Right lobe of liver (tissue), 6 donors: ENCODE results near the gene C19orf53. TPM values are rescaled to one million over a fixed set of nuclear protein-coding genes. Genes with fewer than 3 reads are reported as not detected.

Source experiments
- ATAC-seq, 4 donors: fragments of 200-7000 bp; cut with Tn5 transposase; one replicate each; pipeline ENCODE4 v1.9.1; 2020; ENCODE audit warnings: mild to moderate bottlenecking in 4 of 4, moderate library complexity in 4 of 4
- DNase-seq, 3 donors: peaks; one replicate each; pipeline ENCODE4 v3.0.0-alpha.2; 2020
- H3K27ac ChIP-seq, 3 donors: fragments of 200-600 bp; one replicate each; pipeline ENCODE4 v1.8.0; 2022
- H3K27me3 ChIP-seq, 2 donors: fragments of 200-600 bp; one replicate each; pipeline ENCODE4 v1.8.0; 2022
- H3K36me3 ChIP-seq, 4 donors: fragments of 200-600 bp; sonication (generic) in 1 of 4; one replicate each; pipeline versions ENCODE4 v1.5.1 to v1.8.0; 2017 to 2022; ENCODE audit warnings: control low read depth in 1 of 4
- H3K4me1 ChIP-seq, 4 donors: fragments of 200-600 bp; sonication (generic) in 1 of 4; one replicate each; pipeline versions ENCODE4 v1.5.1 to v1.8.0; 2017 to 2022; ENCODE audit warnings: control low read depth in 1 of 4
- H3K4me3 ChIP-seq, 3 donors: fragments of 200-600 bp; one replicate each; pipeline ENCODE4 v1.8.0; 2022
- H3K9me3 ChIP-seq, 4 donors: fragments of 200-600 bp; sonication (generic) in 1 of 4; one replicate each; pipeline versions ENCODE4 v1.5.1 to v1.8.0; 2017 to 2022; ENCODE audit warnings: control low read depth in 1 of 4
- POLR2A ChIP-seq: fragments of 450-650 bp; IDR thresholded peaks from one replicate; pipeline ENCODE4 v1.6.1; 2017; ENCODE audit warnings: antibody characterized with exemption, mild to moderate bottlenecking
- WGBS: methylation state at CpG from one replicate; pipeline ENCODE4 v1.1.6; 2018; ENCODE audit warnings: low coverage, low lambda C conversion rate; ENCODE audit not compliant: insufficient coverage; ENCODE audit errors: missing lambda C conversion rate; 5-methylcytosine and 5-hydroxymethylcytosine counted together
- intact Hi-C, 2 donors: fragments of 100-400 bp; cut with DNase I; formaldehyde crosslinking; loops; one replicate each; pipeline versions ENCODE4 v1.11.2 to v1.14.1; 2022
- total RNA-seq, 6 experiments: library from RNA; depleted of rRNA in 2 of 6; stranded (reverse); fragments of >200 nt in 2 of 6; fragmentation: NEBNext Ultra II Directional in 3 of 6; extraction: Animal tissue kit (Norgen Biotek cat#: 25700) in 3 of 6; gene quantifications; one replicate each; pipeline versions ENCODE4 v1.1.0 to v1.2.4, GENCODE V29; 2016 to 2023
- TF ChIP-seq, protein P1 (sequence below), 4 donors: fragments of 200-600 bp in 3 of 4; fragments of 450-650 bp in 1 of 4; IDR thresholded peaks; one replicate each; pipeline versions ENCODE4 v1.5.1 to v1.8.0; 2016 to 2022; ENCODE audit warnings: antibody characterized with exemption in 4 of 4, mild to moderate bottlenecking in 2 of 4
- donor health status: DM: no; HTN: yes; CAD: no.
- donor health status: DM: no; HTN: no; CAD: no.
- donor health status: DM: no; HTN: no; CAD: no.
- donor health status: DM: no; HTN: yes; CAD: no.
- donor health status: DM: no; HTN: yes; CAD: no.

The C19orf53 gene
- total RNA-seq, 6 experiments from 2014 or later = 30.6 to 227 (median 32.8) TPM

DNA sequence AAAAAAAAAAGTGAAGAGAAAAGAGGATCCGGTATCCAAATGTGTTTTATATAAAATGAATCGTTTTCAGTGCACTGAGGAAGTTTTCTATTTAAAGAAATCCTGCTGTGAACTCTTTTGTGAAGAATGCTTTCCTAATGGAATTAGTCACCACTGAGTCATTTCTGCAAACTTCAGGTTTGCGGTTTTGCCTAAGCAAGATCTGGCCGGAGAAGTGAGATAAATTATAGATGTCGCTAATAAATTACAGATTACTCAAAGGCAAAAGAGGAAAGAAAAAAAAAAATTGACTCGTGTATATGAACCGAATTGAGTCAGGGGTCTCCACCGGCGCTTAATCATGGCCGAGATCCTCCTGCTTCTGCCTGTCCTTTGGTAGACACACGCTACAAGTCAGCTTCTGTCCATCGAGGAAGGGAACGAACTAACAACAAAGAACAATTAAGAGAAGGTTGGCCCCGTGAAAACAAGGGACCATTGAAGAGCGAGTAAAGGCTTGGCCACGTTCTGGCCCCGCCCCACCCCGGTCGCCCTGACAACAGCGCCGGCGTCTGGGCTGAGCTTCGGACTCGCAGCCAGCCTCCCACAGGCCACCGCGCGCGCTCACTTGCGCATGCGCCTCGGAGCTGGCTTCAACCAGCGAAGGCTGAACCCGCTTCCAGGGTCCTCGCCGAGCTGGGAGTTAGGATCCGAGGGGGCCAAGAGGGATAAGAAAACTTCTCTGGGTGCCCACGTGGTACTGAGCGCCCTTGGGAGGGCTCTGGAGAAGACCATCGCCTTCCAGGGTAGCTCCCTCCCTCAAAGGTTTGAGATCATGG lies 42.9 kb upstream of the C19orf53 start:
- TF ChIP-seq POLR2A = no peak
- TF ChIP-seq, protein P1, sequence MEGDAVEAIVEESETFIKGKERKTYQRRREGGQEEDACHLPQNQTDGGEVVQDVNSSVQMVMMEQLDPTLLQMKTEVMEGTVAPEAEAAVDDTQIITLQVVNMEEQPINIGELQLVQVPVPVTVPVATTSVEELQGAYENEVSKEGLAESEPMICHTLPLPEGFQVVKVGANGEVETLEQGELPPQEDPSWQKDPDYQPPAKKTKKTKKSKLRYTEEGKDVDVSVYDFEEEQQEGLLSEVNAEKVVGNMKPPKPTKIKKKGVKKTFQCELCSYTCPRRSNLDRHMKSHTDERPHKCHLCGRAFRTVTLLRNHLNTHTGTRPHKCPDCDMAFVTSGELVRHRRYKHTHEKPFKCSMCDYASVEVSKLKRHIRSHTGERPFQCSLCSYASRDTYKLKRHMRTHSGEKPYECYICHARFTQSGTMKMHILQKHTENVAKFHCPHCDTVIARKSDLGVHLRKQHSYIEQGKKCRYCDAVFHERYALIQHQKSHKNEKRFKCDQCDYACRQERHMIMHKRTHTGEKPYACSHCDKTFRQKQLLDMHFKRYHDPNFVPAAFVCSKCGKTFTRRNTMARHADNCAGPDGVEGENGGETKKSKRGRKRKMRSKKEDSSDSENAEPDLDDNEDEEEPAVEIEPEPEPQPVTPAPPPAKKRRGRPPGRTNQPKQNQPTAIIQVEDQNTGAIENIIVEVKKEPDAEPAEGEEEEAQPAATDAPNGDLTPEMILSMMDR (IDR thresholded peaks at IDR 0.05) = no peak
- 2% methylated on average over 25 of the region's 39 CpGs for WGBS
- H3K27ac ChIP-seq = peak overlapping the region; percentile 42 to 69 (median 67)
- peaks cover 0 to 6% (median 3%) of the 10 kb centered on the region in 4 donors for H3K4me1 ChIP-seq
- H3K27me3 ChIP-seq = no peaks in the 10 kb centered on the region
- no peaks in the 10 kb centered on the region for H3K36me3 ChIP-seq
- no peaks in the 10 kb centered on the region for H3K9me3 ChIP-seq
- intact Hi-C loops = no loop called here
- ATAC-seq (peak; percentile 100), DNase-seq (peak; percentile 96 to 97 (median 97))
- H3K4me3 ChIP-seq = peak overlapping the region; percentile 36 to 58 (median 57)

GRCh38 chr19:13732337-13732736 lies 41.9 kb upstream of the C19orf53 start:
- peak overlapping the region in 1 of 3 donors; percentile 57 for H3K4me3 ChIP-seq
- DNase-seq (no peak), ATAC-seq (no peak)
- H3K36me3 ChIP-seq = no peaks in the 10 kb centered on the region
- peaks cover 0 to 6% (median 3%) of the 10 kb centered on the region in 4 donors for H3K4me1 ChIP-seq
- H3K27me3 ChIP-seq = no peaks in the 10 kb centered on the region
- intact Hi-C loops = no loop called here
- 89% methylated on average over 6 of the region's 8 CpGs for WGBS
- no peaks in the 10 kb centered on the region for H3K9me3 ChIP-seq
- TF ChIP-seq, protein P1 (IDR thresholded peaks at IDR 0.05) = no peak
- TF ChIP-seq POLR2A = no peak
- no peak overlapping the region for H3K27ac ChIP-seq

DNA sequence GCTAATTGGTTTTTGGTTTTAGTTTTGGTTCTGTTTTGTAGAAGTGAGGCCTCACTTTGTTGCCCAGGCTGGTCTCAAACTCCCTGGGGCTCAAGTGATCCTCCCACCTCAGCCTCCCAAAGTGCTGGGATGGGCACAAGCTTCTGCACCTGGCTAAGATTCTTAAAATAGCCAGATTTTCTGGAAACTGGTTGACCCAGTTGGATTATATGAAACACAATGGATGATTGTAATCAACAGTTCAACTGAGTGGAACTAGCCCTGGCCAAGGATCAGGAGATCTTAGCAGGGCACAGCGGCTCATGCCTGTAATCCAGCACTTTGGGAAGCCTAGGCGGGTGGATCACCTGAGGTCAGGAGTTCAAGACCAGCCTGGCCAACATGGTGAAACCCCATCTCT lies 39.5 kb upstream of the C19orf53 start:
- no peaks in the 10 kb centered on the region for H3K36me3 ChIP-seq
- no peak for ATAC-seq
- H3K27ac ChIP-seq = no peak overlapping the region
- WGBS = 100% methylated on average over 1 of the region's 2 CpGs
- H3K4me1 ChIP-seq = peaks cover 0 to 6% (median 3%) of the 10 kb centered on the region in 4 donors
- H3K9me3 ChIP-seq = no peaks in the 10 kb centered on the region
- no peak for DNase-seq
- intact Hi-C loops = no loop called here
- TF ChIP-seq, protein P1 (IDR thresholded peaks at IDR 0.05) = no peak
- no peak for TF ChIP-seq POLR2A
- H3K4me3 ChIP-seq = no peak overlapping the region
- H3K27me3 ChIP-seq = no peaks in the 10 kb centered on the region

DNA sequence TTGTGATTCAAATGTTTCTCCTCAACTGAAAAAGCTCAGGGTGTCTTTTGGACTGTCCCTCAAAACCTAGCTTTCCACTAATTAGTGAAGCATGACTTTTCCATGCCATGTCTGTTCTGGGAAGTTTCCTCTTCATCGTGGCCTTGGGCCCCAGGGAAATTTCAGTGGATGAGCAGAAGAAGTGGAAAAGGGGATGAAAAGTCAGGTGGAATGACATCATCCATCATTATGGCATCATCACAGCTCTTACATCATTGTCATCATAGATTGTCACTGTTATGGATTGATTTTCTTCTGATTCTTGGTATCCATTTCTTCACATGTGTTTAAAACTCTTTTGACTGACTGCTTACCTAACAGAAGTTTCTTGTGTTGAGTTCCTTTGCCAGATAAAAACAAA lies 36.2 kb upstream of the C19orf53 start:
- ATAC-seq (no peak), DNase-seq (no peak)
- Histone ChIP-seq H3K27ac (no peak overlapping the region), H3K4me1 (no peaks in the 10 kb centered on the region), H3K9me3 (no peaks in the 10 kb centered on the region), H3K27me3 (no peaks in the 10 kb centered on the region), H3K36me3 (no peaks in the 10 kb centered on the region), H3K4me3 (no peak overlapping the region)
- intact Hi-C loops = no loop called here
- no CpG with 5 or more reads among the region's 1 CpG for WGBS
- no peak for TF ChIP-seq POLR2A
- TF ChIP-seq, protein P1 (IDR thresholded peaks at IDR 0.05) = no peak
